ENCODE measurements around the gene LAPTM5. TPM values are rescaled to one million over a fixed set of nuclear protein-coding genes. Genes with fewer than 3 reads are reported as not detected.

LAPTM5 gene
- total RNA-seq, 1 experiment from 2014 or later, result 1.9 TPM

- intact Hi-C loops (cut with micrococcal nuclease; ENCODE audit: unreplicated experiment), result no loop called here
- no TSS peak for BruUV-seq (replicated peaks)
- no peak for DNase-seq (ENCODE audit: low read depth, low spot score)
- in situ Hi-C loops (cut with HindIII; ENCODE audit: low pct_unique_long_range_greater_than_20kb, low sequenced_read_pairs), result no loop called here
- Histone ChIP-seq H3K9me3 (ENCODE audit: control insufficient read depth, insufficient read depth, low read depth, low read length) (no peaks in the 10 kb centered on the region), H3K36me3 (ENCODE audit: control insufficient read depth, insufficient read depth, low read length) (no peaks in the 10 kb centered on the region), H3K4me3 (ENCODE audit: low read depth in 2 of 2, low read length in 2 of 2) (no peak overlapping the region), H3K4me1 (ENCODE audit: control insufficient read depth, insufficient read depth, low read length) (peaks cover 10% of the 10 kb centered on the region; the same call in 1 of the 2 replicates), H3K27ac (ENCODE audit: low read length) (no peak overlapping the region), H3K27me3 (ENCODE audit: control insufficient read depth, insufficient read depth, low read length) (no peaks in the 10 kb centered on the region)
- CTCF ChIA-PET, result no interaction called here
- ATAC-seq, result no peak
- POLR2A ChIA-PET, result no interaction called here
- TF ChIP-seq TCF7L2 (IDR thresholded peaks at IDR 0.05; ENCODE audit: low read depth, low read length) (no peak), CTCF (IDR thresholded peaks at IDR 0.05) (no peak), REST (IDR thresholded peaks at IDR 0.05; ENCODE audit: insufficient read depth in 1 of 2, low read depth in 2 of 2, low read length in 1 of 2) (no peak), SIN3A (IDR thresholded peaks at IDR 0.05; ENCODE audit: borderline replicate concordance, insufficient read depth, low read depth, low read length) (no peak), POLR2AphosphoS5 (IDR thresholded peaks at IDR 0.05; ENCODE audit: low read depth, low read length) (no peak)
Measured at GRCh38 chr1:30753660-30754123, 3.9 kb downstream of the LAPTM5 start.

- in situ Hi-C loops (cut with HindIII; ENCODE audit: low pct_unique_long_range_greater_than_20kb, low sequenced_read_pairs), result no loop called here
- intact Hi-C loops (cut with micrococcal nuclease; ENCODE audit: unreplicated experiment), result no loop called here
- ChIA-PET CTCF (no interaction called here), POLR2A (no interaction called here)
- Histone ChIP-seq H3K27me3 (ENCODE audit: control insufficient read depth, insufficient read depth, low read length) (no peaks in the 10 kb centered on the region), H3K36me3 (ENCODE audit: control insufficient read depth, insufficient read depth, low read length) (no peaks in the 10 kb centered on the region), H3K4me1 (ENCODE audit: control insufficient read depth, insufficient read depth, low read length) (peaks cover 10% of the 10 kb centered on the region; the same call in 1 of the 2 replicates), H3K4me3 (ENCODE audit: low read depth in 2 of 2, low read length in 2 of 2) (no peak overlapping the region), H3K27ac (ENCODE audit: low read length) (no peak overlapping the region), H3K9me3 (ENCODE audit: control insufficient read depth, insufficient read depth, low read depth, low read length) (no peaks in the 10 kb centered on the region)
- no peak for DNase-seq (ENCODE audit: low read depth, low spot score)
- no peak for TF ChIP-seq REST (IDR thresholded peaks at IDR 0.05; ENCODE audit: insufficient read depth in 1 of 2, low read depth in 2 of 2, low read length in 1 of 2)
- TF ChIP-seq TCF7L2 (IDR thresholded peaks at IDR 0.05; ENCODE audit: low read depth, low read length), result no peak
- TF ChIP-seq POLR2AphosphoS5 (IDR thresholded peaks at IDR 0.05; ENCODE audit: low read depth, low read length), result no peak
- TF ChIP-seq CTCF (IDR thresholded peaks at IDR 0.05), result no peak
- TF ChIP-seq SIN3A (IDR thresholded peaks at IDR 0.05; ENCODE audit: borderline replicate concordance, insufficient read depth, low read depth, low read length), result no peak
- no TSS peak for BruUV-seq (replicated peaks)
- ATAC-seq, result no peak
Measured at GRCh38 chr1:30753118-30753517, 4.5 kb downstream of the LAPTM5 start.
